K562 (cell line): ENCODE data around the gene TWSG1. TPM values are rescaled to one million over a fixed set of nuclear protein-coding genes. Genes with fewer than 3 reads are reported as not detected.

Source experiments
- ARHGAP35 ChIP-seq: fragments of 450-650 bp; IDR thresholded peaks from 2 replicates; pipeline ENCODE4 v1.6.1; 2018; ENCODE audit not compliant: partially characterized antibody
- BHLHE40 ChIP-seq: IDR thresholded peaks from 2 replicates; pipeline ENCODE4 v1.6.1; 2011; ENCODE audit warnings: low read length, improper control_type of control experiment
- ETV5 ChIP-seq: sonication (generic); formaldehyde crosslinking; IDR thresholded peaks from 2 replicates; pipeline ENCODE4 v1.4.0; 2020; ENCODE audit warnings: low read depth, mild to moderate bottlenecking, missing genetic modification reagents
- ILK ChIP-seq: fragments of 450-650 bp; IDR thresholded peaks from 2 replicates; pipeline ENCODE4 v1.6.1; 2016; ENCODE audit warnings: missing genetic modification characterization, low read depth, mild to moderate bottlenecking, missing compliant biosample characterization, moderate library complexity, borderline replicate concordance
- NCOA6 ChIP-seq: fragments of 450-650 bp; IDR thresholded peaks from 2 replicates; pipeline ENCODE4 v1.6.1; 2017; ENCODE audit warnings: mild to moderate bottlenecking
- RBM22 ChIP-seq: fragments of 200-400 bp; formaldehyde crosslinking; IDR thresholded peaks from 2 replicates; pipeline ENCODE4 v1.6.1; 2018; ENCODE audit warnings: low read length, low read depth; ENCODE audit not compliant: poor library complexity, severe bottlenecking
- SNIP1 ChIP-seq: fragments of 450-650 bp; IDR thresholded peaks from 2 replicates; pipeline ENCODE4 v1.7.1; 2017; ENCODE audit warnings: low read depth, mild to moderate bottlenecking
- SPI1 ChIP-seq: IDR thresholded peaks from 2 replicates; pipeline ENCODE4 v1.6.1; 2011; ENCODE audit warnings: low read depth, low read length, control low read depth, borderline replicate concordance
- ZC3H8 ChIP-seq: fragments of 450-650 bp; IDR thresholded peaks from 2 replicates; pipeline ENCODE4 v1.6.1; 2017
- ZNF316 ChIP-seq: fragments of 450-650 bp; IDR thresholded peaks from 2 replicates; pipeline ENCODE4 v1.6.1; 2016
- polyA plus RNA-seq, 8 experiments: library from polyadenylated mRNA; depleted of rRNA in 4 of 8; stranded (reverse) in 5 of 8; unstranded in 3 of 8; fragments of >200 nt; fragmentation: Nextera tagmentation in 2 of 8; fragmentation: Illumina TruSeq in 1 of 8; extraction: Ambion mirVana in 2 of 8; extraction: Trizol in 1 of 8; gene quantifications; 2 replicates each; pipeline versions ENCODE4 v1.2.1 to v1.2.3, GENCODE V29; 2011 to 2014; ENCODE audit warnings: inconsistent platforms in 1 of 8, missing spikeins in 1 of 8
- total RNA-seq, 7 experiments: library from RNA; depleted of rRNA in 6 of 7; stranded (reverse); fragments of >200 nt in 6 of 7; fragmentation: Illumina TruSeq in 2 of 7; extraction: Trizol in 2 of 7; gene quantifications; 2 replicates each; pipeline versions ENCODE4 v1.2.1 to v1.2.3, GENCODE V29; 2011 to 2021; ENCODE audit warnings: low replicate concordance in 1 of 7
- TF ChIP-seq, protein P1 (sequence below): IDR thresholded peaks from 2 replicates; pipeline ENCODE4 v1.6.1; 2016; ENCODE audit warnings: missing genetic modification characterization, missing compliant biosample characterization
- TF ChIP-seq, protein P2 (sequence below): fragments of 450-650 bp; IDR thresholded peaks from 2 replicates; pipeline ENCODE4 v1.6.1; 2016; ENCODE audit warnings: borderline replicate concordance
- TF ChIP-seq, protein P3 (sequence below): fragments of 450-650 bp; formaldehyde crosslinking; IDR thresholded peaks from 2 replicates; pipeline ENCODE4 v1.4.0; 2022; ENCODE audit warnings: missing genetic modification characterization
- TF ChIP-seq, protein P4 (sequence below): IDR thresholded peaks from 3 replicates; pipeline ENCODE4 v1.6.1; 2011; ENCODE audit warnings: borderline replicate concordance, mild to moderate bottlenecking, moderate library complexity; ENCODE audit not compliant: insufficient read length; ENCODE audit errors: extremely low read depth
- TF ChIP-seq, protein P5 (sequence below): sonication (generic); formaldehyde crosslinking; IDR thresholded peaks from 2 replicates; pipeline ENCODE4 v1.8.0; 2022; ENCODE audit warnings: missing genetic modification reagents, mild to moderate bottlenecking, borderline replicate concordance

TWSG1 gene
- total and polyA plus RNA-seq, 9 of the 15 experiments (the other 6 are each of a cell fraction or from before 2014, with no cell fraction given): 10.4 to 37.2 (median 25.1) TPM

DNA sequence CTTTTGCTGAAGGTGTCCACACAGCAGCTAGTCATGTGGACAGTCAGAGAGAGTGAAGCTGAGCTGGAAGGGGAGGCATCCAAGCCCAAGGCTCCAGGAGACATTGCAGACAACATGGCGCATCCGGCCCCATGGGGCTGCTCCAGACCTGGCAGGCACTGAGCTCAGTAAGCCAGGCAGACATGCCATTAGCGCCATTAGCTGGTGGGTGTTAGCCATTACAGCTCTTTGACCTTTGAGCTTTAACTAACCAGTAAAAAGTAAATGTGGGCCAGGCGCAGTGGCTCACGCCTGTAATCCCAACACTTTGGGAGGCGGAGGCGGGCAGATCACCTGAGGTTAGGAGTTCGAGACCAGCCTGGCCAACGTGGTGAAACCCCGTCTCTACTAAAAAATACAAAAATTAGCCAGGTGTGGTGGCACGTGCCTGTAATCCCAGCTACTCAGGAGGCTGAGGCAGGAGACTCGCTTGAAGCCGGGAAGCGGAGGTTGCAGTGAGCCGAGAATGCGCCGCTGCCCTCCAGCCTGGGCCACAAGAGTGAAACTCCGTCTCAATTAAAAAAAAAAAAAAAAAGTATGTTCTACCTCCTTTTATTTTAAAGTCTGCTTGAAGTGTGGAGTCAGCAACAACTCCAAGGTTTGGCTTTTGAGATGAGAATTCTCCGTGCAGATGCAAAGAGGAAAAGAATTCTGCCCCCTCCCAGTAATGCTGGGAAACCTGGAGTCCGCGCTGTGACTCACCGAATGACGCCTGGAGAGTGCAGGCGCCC, 69.4 kb downstream of the TWSG1 start (continued):
- TF ChIP-seq ILK (tag) (no peak), SNIP1 (no peak), SPI1 (no peak), ETV5 (CRISPR knock-in tag) (no peak), ZNF316 (peak; percentile 81), RBM22 (no peak), BHLHE40 (no peak), ZC3H8 (no peak), ARHGAP35 (no peak), NCOA6 (no peak)
- TF ChIP-seq, protein P1, sequence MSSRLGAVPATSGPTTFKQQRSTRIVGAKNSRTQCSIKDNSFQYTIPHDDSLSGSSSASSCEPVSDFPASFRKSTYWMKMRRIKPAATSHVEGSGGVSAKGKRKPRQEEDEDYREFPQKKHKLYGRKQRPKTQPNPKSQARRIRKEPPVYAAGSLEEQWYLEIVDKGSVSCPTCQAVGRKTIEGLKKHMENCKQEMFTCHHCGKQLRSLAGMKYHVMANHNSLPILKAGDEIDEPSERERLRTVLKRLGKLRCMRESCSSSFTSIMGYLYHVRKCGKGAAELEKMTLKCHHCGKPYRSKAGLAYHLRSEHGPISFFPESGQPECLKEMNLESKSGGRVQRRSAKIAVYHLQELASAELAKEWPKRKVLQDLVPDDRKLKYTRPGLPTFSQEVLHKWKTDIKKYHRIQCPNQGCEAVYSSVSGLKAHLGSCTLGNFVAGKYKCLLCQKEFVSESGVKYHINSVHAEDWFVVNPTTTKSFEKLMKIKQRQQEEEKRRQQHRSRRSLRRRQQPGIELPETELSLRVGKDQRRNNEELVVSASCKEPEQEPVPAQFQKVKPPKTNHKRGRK (tag): no peak
- TF ChIP-seq, protein P2, sequence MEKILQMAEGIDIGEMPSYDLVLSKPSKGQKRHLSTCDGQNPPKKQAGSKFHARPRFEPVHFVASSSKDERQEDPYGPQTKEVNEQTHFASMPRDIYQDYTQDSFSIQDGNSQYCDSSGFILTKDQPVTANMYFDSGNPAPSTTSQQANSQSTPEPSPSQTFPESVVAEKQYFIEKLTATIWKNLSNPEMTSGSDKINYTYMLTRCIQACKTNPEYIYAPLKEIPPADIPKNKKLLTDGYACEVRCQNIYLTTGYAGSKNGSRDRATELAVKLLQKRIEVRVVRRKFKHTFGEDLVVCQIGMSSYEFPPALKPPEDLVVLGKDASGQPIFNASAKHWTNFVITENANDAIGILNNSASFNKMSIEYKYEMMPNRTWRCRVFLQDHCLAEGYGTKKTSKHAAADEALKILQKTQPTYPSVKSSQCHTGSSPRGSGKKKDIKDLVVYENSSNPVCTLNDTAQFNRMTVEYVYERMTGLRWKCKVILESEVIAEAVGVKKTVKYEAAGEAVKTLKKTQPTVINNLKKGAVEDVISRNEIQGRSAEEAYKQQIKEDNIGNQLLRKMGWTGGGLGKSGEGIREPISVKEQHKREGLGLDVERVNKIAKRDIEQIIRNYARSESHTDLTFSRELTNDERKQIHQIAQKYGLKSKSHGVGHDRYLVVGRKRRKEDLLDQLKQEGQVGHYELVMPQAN: no peak
- TF ChIP-seq, protein P3, sequence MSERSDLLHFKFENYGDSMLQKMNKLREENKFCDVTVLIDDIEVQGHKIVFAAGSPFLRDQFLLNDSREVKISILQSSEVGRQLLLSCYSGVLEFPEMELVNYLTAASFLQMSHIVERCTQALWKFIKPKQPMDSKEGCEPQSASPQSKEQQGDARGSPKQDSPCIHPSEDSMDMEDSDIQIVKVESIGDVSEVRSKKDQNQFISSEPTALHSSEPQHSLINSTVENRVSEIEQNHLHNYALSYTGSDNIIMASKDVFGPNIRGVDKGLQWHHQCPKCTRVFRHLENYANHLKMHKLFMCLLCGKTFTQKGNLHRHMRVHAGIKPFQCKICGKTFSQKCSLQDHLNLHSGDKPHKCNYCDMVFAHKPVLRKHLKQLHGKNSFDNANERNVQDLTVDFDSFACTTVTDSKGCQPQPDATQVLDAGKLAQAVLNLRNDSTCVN (CRISPR knock-in tag): no peak
- TF ChIP-seq, protein P4, sequence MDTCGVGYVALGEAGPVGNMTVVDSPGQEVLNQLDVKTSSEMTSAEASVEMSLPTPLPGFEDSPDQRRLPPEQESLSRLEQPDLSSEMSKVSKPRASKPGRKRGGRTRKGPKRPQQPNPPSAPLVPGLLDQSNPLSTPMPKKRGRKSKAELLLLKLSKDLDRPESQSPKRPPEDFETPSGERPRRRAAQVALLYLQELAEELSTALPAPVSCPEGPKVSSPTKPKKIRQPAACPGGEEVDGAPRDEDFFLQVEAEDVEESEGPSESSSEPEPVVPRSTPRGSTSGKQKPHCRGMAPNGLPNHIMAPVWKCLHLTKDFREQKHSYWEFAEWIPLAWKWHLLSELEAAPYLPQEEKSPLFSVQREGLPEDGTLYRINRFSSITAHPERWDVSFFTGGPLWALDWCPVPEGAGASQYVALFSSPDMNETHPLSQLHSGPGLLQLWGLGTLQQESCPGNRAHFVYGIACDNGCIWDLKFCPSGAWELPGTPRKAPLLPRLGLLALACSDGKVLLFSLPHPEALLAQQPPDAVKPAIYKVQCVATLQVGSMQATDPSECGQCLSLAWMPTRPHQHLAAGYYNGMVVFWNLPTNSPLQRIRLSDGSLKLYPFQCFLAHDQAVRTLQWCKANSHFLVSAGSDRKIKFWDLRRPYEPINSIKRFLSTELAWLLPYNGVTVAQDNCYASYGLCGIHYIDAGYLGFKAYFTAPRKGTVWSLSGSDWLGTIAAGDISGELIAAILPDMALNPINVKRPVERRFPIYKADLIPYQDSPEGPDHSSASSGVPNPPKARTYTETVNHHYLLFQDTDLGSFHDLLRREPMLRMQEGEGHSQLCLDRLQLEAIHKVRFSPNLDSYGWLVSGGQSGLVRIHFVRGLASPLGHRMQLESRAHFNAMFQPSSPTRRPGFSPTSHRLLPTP: no peak
- TF ChIP-seq, protein P5, sequence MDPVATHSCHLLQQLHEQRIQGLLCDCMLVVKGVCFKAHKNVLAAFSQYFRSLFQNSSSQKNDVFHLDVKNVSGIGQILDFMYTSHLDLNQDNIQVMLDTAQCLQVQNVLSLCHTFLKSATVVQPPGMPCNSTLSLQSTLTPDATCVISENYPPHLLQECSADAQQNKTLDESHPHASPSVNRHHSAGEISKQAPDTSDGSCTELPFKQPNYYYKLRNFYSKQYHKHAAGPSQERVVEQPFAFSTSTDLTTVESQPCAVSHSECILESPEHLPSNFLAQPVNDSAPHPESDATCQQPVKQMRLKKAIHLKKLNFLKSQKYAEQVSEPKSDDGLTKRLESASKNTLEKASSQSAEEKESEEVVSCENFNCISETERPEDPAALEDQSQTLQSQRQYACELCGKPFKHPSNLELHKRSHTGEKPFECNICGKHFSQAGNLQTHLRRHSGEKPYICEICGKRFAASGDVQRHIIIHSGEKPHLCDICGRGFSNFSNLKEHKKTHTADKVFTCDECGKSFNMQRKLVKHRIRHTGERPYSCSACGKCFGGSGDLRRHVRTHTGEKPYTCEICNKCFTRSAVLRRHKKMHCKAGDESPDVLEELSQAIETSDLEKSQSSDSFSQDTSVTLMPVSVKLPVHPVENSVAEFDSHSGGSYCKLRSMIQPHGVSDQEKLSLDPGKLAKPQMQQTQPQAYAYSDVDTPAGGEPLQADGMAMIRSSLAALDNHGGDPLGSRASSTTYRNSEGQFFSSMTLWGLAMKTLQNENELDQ (CRISPR knock-in tag): no peak
